ENCODE data around the gene FARP1.

DNA sequence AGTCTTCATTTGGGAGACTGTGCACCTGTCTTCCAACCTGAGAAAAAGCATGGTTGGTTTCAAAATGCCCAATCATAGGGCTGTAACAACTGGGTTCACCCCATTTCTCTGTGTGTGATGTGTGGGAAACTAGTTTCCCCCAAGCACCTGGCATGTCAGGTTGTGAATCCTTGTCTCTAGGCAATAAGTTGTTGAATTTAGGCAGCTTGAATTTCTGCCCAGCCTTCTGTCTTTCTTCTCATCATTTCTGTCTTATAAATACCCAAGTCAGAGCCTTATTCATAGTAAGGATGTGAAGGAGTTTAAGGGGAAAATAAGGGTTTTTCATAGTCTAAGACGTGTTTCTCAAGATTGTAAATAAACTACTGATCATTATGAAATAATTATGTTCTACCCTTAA is 204.9 kb downstream of the FARP1 start:
- TF ChIP-seq, protein P1, sequence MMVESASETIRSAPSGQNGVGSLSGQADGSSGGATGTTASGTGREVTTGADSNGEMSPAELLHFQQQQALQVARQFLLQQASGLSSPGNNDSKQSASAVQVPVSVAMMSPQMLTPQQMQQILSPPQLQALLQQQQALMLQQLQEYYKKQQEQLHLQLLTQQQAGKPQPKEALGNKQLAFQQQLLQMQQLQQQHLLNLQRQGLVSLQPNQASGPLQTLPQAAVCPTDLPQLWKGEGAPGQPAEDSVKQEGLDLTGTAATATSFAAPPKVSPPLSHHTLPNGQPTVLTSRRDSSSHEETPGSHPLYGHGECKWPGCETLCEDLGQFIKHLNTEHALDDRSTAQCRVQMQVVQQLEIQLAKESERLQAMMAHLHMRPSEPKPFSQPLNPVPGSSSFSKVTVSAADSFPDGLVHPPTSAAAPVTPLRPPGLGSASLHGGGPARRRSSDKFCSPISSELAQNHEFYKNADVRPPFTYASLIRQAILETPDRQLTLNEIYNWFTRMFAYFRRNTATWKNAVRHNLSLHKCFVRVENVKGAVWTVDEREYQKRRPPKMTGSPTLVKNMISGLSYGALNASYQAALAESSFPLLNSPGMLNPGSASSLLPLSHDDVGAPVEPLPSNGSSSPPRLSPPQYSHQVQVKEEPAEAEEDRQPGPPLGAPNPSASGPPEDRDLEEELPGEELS (CRISPR knock-in tag; IDR thresholded peaks at IDR 0.05): no peak
- TF ChIP-seq RARA (CRISPR knock-in tag; IDR thresholded peaks at IDR 0.05) (no peak), NFE2L1 (CRISPR knock-in tag; IDR thresholded peaks at IDR 0.05; ENCODE audit: borderline replicate concordance) (no peak), KMT2B (CRISPR knock-in tag; IDR thresholded peaks at IDR 0.05) (no peak), TAF1 (CRISPR knock-in tag; IDR thresholded peaks at IDR 0.05) (no peak), POLR2A (IDR thresholded peaks at IDR 0.05; ENCODE audit: insufficient read depth in 1 of 2, low read depth in 2 of 2, low read length in 2 of 2) (no peak), ZNF674 (CRISPR knock-in tag; IDR thresholded peaks at IDR 0.05; ENCODE audit: low read depth) (no peak), CTCF (CRISPR knock-in tag; IDR thresholded peaks at IDR 0.05) (no peak)
- TF ChIP-seq, protein P2, sequence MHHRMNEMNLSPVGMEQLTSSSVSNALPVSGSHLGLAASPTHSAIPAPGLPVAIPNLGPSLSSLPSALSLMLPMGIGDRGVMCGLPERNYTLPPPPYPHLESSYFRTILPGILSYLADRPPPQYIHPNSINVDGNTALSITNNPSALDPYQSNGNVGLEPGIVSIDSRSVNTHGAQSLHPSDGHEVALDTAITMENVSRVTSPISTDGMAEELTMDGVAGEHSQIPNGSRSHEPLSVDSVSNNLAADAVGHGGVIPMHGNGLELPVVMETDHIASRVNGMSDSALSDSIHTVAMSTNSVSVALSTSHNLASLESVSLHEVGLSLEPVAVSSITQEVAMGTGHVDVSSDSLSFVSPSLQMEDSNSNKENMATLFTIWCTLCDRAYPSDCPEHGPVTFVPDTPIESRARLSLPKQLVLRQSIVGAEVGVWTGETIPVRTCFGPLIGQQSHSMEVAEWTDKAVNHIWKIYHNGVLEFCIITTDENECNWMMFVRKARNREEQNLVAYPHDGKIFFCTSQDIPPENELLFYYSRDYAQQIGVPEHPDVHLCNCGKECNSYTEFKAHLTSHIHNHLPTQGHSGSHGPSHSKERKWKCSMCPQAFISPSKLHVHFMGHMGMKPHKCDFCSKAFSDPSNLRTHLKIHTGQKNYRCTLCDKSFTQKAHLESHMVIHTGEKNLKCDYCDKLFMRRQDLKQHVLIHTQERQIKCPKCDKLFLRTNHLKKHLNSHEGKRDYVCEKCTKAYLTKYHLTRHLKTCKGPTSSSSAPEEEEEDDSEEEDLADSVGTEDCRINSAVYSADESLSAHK (CRISPR knock-in tag; IDR thresholded peaks at IDR 0.05; ENCODE audit: borderline replicate concordance): no peak

Data from HepG2 (cell line).